KOPT-K1 (cell line): ENCODE measurements around the gene NEGR1.
"Not testable (repeated sequence)": the region's sequence is repeated elsewhere in the genome, so short reads cannot be mapped to it uniquely, and the experiment has no call there.

Experiments used
- H3K27ac ChIP-seq: fragments of 200-600 bp; sonication (generic); 2 replicates; pipeline ENCODE4 v1.5.1; 2016; ENCODE audit warnings: antibody characterized with exemption, mild to moderate bottlenecking, low read depth, low read length; ENCODE audit not compliant: poor library complexity, severe bottlenecking
- H3K36me3 ChIP-seq: fragments of 200-600 bp; sonication (generic); 2 replicates; pipeline ENCODE4 v1.5.1; 2017; ENCODE audit warnings: antibody characterized with exemption, mild to moderate bottlenecking, low read length, moderate library complexity; ENCODE audit not compliant: insufficient read depth
- H3K9me3 ChIP-seq: fragments of 200-600 bp; sonication (generic); 2 replicates; pipeline ENCODE4 v1.5.1; 2017; ENCODE audit warnings: antibody characterized with exemption, low read length, mild to moderate bottlenecking; ENCODE audit not compliant: insufficient read depth, poor library complexity, severe bottlenecking

The NEGR1 gene

GRCh38 chr1:71921935-71922559, 360.3 kb downstream of the NEGR1 start:
- Histone ChIP-seq H3K27ac (no peak overlapping the region), H3K9me3 (no peaks in the 10 kb centered on the region), H3K36me3 (no peaks in the 10 kb centered on the region)

DNA sequence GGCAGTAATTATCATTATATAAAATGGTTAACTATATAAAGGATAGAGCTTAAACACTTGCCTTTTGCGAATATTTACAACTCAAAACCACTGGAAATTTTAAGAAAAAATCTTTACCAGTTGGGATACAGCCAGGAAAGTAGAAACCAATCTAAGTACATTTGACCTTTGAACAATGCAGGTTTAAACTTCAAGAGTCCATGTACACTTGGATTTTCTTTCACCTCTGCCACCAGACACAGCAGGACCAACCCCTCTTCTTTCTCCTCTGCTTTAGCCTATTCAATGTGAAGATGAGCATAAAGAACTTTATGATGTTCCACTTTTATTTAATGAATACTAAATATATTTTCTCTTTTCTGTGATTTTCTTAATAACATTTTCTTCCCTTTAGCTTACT, 361.1 kb downstream of the NEGR1 start:
- no peak overlapping the region for H3K27ac ChIP-seq
- no peaks in the 10 kb centered on the region for H3K9me3 ChIP-seq
- no peaks in the 10 kb centered on the region for H3K36me3 ChIP-seq

DNA sequence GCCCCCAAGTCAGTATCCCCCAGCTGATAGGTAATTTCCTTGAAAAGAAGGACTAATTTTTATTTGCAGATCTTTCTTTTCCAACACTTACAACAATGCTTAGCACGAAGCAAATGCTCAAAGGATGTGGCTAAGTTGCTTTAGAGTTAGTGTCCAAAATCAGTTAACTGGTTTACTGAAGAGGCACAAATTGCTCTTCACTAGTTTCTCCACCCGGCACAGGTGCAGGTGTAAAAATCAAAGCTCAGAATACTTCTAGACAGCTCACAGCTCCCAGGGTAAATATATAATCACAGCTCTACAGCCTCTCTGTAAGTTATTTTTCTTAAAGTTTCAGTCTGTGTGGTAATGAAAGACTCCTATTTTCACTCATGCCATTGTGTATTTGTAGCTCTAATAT, 361.8 kb downstream of the NEGR1 start:
- no peaks in the 10 kb centered on the region for H3K9me3 ChIP-seq
- no peak overlapping the region for H3K27ac ChIP-seq
- H3K36me3 ChIP-seq = no peaks in the 10 kb centered on the region

DNA sequence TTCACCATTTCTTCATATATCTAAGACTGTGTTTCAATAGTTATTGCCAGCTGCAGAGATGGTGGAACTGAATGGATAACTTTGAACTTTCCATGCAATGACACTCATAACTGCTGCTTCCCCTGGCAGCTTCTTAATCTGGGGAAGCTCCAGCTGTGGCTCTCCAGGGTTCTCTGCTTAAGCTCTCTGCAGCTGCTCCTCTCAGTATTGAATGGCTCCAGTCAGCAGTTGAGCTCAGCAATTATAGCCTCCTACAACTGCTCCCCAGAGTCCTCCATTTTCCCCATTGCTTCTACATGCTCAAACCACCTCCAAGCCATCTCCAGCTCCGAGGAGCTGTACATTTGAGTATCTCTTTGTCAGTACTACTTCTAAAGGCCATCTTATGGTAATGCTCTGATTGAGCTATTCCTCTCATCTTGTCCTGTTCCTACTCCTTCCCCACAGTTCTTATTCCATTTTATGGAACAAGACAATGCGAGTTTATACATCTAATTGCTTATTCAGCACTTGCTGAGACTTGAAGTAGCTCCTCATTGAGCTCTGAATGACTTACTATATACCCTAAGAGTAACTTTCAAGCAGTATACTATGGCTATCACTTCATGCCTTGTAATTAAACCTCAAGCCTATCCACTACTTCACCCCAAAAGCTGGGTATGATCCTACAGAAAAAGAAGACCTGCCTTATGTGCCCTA, 362.4 kb downstream of the NEGR1 start:
- Histone ChIP-seq H3K9me3 (no peaks in the 10 kb centered on the region), H3K27ac (no peak overlapping the region), H3K36me3 (no peaks in the 10 kb centered on the region)

- H3K9me3 ChIP-seq = no peaks in the 10 kb centered on the region
- H3K36me3 ChIP-seq = no peaks in the 10 kb centered on the region
- no peak overlapping the region for H3K27ac ChIP-seq
Observed at GRCh38 chr1:71918630-71919029, 363.7 kb downstream of the NEGR1 start.

- Histone ChIP-seq H3K36me3 (no peaks in the 10 kb centered on the region), H3K27ac (no peak overlapping the region), H3K9me3 (no peaks in the 10 kb centered on the region)
Observed at GRCh38 chr1:71916894-71917293, 365.4 kb downstream of the NEGR1 start.

DNA sequence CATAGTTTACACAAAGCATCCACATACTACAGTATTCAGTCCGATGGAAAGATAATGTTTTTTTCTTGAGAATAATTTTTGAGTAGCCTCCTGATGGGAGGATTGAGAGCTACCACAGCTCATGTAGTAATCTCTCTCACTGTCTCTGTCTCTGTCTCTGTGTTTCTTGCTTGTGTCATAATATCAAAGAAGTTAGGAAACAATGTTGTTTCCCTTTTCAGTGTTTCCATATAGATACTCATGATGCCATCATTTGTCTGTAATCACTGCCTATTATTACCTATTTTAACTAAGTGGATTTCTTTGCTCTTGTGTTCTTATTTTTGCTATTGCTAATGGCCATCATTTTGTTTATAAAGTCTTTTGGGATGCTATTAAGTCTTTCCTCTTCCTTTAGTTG, 367.7 kb downstream of the NEGR1 start:
- no peak overlapping the region for H3K27ac ChIP-seq

DNA sequence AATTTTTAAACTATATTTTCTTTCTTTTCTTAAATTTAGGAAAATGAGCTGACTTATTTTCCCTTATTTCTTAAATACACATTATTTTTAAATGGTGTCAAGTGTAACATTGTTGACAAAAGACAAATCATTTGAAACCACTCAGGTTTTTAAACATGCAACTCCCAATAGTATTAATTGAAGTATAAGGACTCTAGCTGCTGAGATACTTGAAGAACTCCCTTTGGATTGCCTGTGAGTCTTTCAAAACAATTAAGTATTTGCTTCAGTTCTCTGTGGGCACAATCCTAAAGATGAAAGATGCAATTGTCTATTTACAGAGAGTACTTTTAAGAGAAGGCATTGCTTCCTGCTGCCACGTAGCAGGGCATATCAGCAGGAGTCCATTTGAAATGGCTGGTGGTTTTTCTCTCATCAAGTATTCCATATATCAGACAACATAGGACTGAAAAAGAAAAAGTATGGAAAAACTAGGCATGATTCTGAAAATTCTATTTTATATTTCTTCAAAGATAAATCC, 373.4 kb downstream of the NEGR1 start:
- Histone ChIP-seq H3K36me3 (no peaks in the 10 kb centered on the region), H3K27ac (no peak overlapping the region), H3K9me3 (no peaks in the 10 kb centered on the region)

More for the DNA sequence above, 367.7 kb downstream of the NEGR1 start:
- H3K36me3 ChIP-seq = no peaks in the 10 kb centered on the region
- H3K9me3 ChIP-seq = no peaks in the 10 kb centered on the region

GRCh38 chr1:71908303-71908702, 374.0 kb downstream of the NEGR1 start:
- H3K27ac ChIP-seq = no peak overlapping the region
- H3K9me3 ChIP-seq = no peaks in the 10 kb centered on the region
- H3K36me3 ChIP-seq = no peaks in the 10 kb centered on the region

- Histone ChIP-seq H3K36me3 (no peaks in the 10 kb centered on the region), H3K27ac (no peak overlapping the region), H3K9me3 (no peaks in the 10 kb centered on the region)
Observed at GRCh38 chr1:71899881-71900280, 382.5 kb downstream of the NEGR1 start.

DNA sequence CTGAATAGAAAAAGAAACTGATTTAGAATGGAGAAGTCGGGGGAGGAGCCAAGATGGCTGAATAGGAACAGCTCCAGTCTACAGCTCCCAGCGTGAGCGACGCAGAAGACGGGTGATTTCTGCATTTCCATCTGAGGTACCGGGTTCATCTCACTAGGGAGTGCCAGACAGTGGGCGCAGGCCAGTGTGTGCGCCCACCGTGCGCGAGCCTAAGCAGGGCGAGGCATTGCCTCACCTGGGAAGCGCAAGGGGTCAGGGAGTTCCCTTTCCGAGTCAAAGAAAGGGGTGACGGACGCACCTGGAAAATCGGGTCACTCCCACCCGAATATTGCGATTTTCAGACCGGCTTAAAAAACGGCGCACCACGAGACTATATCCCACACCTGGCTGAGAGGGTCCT, 394.2 kb downstream of the NEGR1 start:
- H3K36me3 ChIP-seq, H3K27ac ChIP-seq, H3K9me3 ChIP-seq: not testable (repeated sequence)

GRCh38 chr1:71885171-71885570, 397.2 kb downstream of the NEGR1 start:
- Histone ChIP-seq H3K36me3 (no peaks in the 10 kb centered on the region), H3K27ac (no peak overlapping the region), H3K9me3 (peaks cover 13% of the 10 kb centered on the region)

GRCh38 chr1:71882637-71883036, 399.7 kb downstream of the NEGR1 start:
- Histone ChIP-seq H3K9me3 (peaks cover 12% of the 10 kb centered on the region), H3K27ac (peak overlapping the region; percentile 80), H3K36me3 (no peaks in the 10 kb centered on the region)

DNA sequence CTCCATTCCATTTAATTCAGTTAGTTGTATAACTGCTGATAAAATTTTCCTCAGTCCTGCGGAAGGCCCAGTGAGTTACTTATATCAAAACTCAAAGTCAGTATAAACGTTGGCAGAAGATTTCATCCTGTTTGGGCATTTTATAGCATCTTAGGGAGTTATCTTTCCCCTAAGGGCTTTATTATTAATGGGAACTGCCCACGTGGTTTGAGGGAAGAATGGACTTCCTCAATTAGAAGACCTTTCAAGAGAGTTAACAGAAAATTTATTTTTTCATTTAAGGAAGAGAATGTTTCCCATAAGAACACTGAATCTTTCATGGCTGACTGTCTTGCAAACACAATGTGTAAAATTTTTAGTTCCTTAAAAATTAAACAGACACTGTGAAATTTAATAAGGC, 400.1 kb downstream of the NEGR1 start:
- Histone ChIP-seq H3K36me3 (no peaks in the 10 kb centered on the region), H3K9me3 (peaks cover 10% of the 10 kb centered on the region), H3K27ac (peak overlapping the region; percentile 80)

- Histone ChIP-seq H3K36me3 (no peaks in the 10 kb centered on the region), H3K9me3 (peaks cover 10% of the 10 kb centered on the region), H3K27ac (peak overlapping the region; percentile 80)
Observed at GRCh38 chr1:71881611-71882010, 400.7 kb downstream of the NEGR1 start.

GRCh38 chr1:71869326-71869725, 413.0 kb downstream of the NEGR1 start:
- H3K36me3 ChIP-seq = no peaks in the 10 kb centered on the region
- no peaks in the 10 kb centered on the region for H3K9me3 ChIP-seq
- no peak overlapping the region for H3K27ac ChIP-seq
